ENCODE results near the gene VAV2.
A peak's percentile ranks its signal among the peaks of the same experiment; 100 is the strongest.

Gene VAV2

GRCh38 chr9:133882849-133883755 lies 109.0 kb downstream of the VAV2 start:
- DNase-seq (ENCODE audit: insufficient read length, low spot score) (no peak), FAIRE-seq (no peak)

- FAIRE-seq (no peak), DNase-seq (ENCODE audit: insufficient read length, low spot score) (no peak)
These were observed 110.3 kb downstream of the VAV2 start for GRCh38 chr9:133881671-133882381.

GRCh38 chr9:133880851-133881661 lies 111.1 kb downstream of the VAV2 start:
- DNase-seq (ENCODE audit: insufficient read length, low spot score): no peak

GRCh38 chr9:133880136-133880535 lies 112.0 kb downstream of the VAV2 start:
- FAIRE-seq: no peak
- DNase-seq (ENCODE audit: insufficient read length, low spot score): no peak

More at GRCh38 chr9:133880851-133881661, 111.1 kb downstream of the VAV2 start:
- FAIRE-seq: no peak

GRCh38 chr9:133879615-133880014 lies 112.5 kb downstream of the VAV2 start:
- no peak for DNase-seq (ENCODE audit: insufficient read length, low spot score)
- FAIRE-seq: no peak

- no peak for DNase-seq (ENCODE audit: insufficient read length, low spot score)
- FAIRE-seq: no peak
These were observed 113.7 kb downstream of the VAV2 start for GRCh38 chr9:133878402-133878801.

- FAIRE-seq (no peak), DNase-seq (ENCODE audit: insufficient read length, low spot score) (no peak)
These were observed 114.2 kb downstream of the VAV2 start for GRCh38 chr9:133877967-133878366.

GRCh38 chr9:133877327-133877726 lies 114.8 kb downstream of the VAV2 start:
- no peak for DNase-seq (ENCODE audit: insufficient read length, low spot score)
- FAIRE-seq: no peak

GRCh38 chr9:133876836-133877235 lies 115.3 kb downstream of the VAV2 start:
- no peak for FAIRE-seq

GRCh38 chr9:133876144-133876543 lies 116.0 kb downstream of the VAV2 start:
- DNase-seq (ENCODE audit: insufficient read length, low spot score) (no peak), FAIRE-seq (no peak)

More at GRCh38 chr9:133876836-133877235, 115.3 kb downstream of the VAV2 start:
- DNase-seq (ENCODE audit: insufficient read length, low spot score): no peak

- FAIRE-seq (no peak), DNase-seq (ENCODE audit: insufficient read length, low spot score) (no peak)
These were observed 117.0 kb downstream of the VAV2 start for GRCh38 chr9:133875131-133875530.

- no peak for FAIRE-seq
- no peak for DNase-seq (ENCODE audit: insufficient read length, low spot score)
These were observed 117.5 kb downstream of the VAV2 start for GRCh38 chr9:133874659-133875058.

GRCh38 chr9:133874060-133874657 lies 118.0 kb downstream of the VAV2 start:
- FAIRE-seq: no peak
- DNase-seq (ENCODE audit: insufficient read length, low spot score): no peak

- DNase-seq (ENCODE audit: insufficient read length, low spot score) (no peak), FAIRE-seq (no peak)
These were observed 118.6 kb downstream of the VAV2 start for GRCh38 chr9:133873461-133873891.

- FAIRE-seq: no peak
- no peak for DNase-seq (ENCODE audit: insufficient read length, low spot score)
These were observed 119.1 kb downstream of the VAV2 start for GRCh38 chr9:133873009-133873408.

GRCh38 chr9:133870598-133871595 lies 121.2 kb downstream of the VAV2 start:
- FAIRE-seq (no peak), DNase-seq (ENCODE audit: insufficient read length, low spot score) (no peak)

- DNase-seq (ENCODE audit: insufficient read length, low spot score): no peak
- peak; percentile 57 for FAIRE-seq
These were observed 122.3 kb downstream of the VAV2 start for GRCh38 chr9:133869674-133870405.

GRCh38 chr9:133868203-133868602 lies 123.9 kb downstream of the VAV2 start:
- FAIRE-seq (no peak), DNase-seq (ENCODE audit: insufficient read length, low spot score) (no peak)

- FAIRE-seq: no peak
- DNase-seq (ENCODE audit: insufficient read length, low spot score): no peak
These were observed 125.2 kb downstream of the VAV2 start for GRCh38 chr9:133866946-133867345.

Measured in GM19239 (cell line).